ENCODE measurements around the gene TSPAN33.

The TSPAN33 gene

DNA sequence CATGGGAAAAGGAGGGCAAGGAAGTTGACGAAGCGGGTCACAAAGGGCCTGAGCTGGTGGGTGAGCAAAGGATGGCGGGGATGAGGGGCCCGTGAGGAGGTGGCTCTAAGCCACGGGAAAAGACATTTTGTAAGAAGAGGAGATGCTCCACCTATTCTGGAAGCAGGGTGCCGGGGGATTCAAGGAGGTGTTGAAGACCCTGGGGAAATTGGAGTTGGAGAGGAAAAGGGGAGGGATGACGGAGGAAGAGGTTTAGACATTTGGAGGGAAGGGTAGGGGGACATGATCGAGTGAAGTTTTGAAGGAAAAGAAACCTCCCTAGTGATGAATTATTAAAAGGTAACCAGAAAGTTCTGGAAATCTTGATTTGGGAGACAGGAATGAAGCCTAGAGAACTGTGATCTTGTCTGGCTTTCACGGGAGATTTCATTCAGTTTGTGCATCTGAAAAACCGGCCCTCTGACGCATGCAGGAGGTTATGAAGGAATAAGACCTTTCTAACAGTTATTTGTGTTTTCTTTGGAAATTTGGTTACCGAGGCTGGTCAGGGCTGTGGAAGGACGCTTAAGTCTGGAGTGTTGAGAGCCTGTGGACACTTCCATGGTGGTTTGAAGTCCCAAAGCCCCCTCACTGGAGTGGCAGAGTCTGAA lies 45.3 kb downstream of the TSPAN33 start:
- TF ChIP-seq, protein P1, sequence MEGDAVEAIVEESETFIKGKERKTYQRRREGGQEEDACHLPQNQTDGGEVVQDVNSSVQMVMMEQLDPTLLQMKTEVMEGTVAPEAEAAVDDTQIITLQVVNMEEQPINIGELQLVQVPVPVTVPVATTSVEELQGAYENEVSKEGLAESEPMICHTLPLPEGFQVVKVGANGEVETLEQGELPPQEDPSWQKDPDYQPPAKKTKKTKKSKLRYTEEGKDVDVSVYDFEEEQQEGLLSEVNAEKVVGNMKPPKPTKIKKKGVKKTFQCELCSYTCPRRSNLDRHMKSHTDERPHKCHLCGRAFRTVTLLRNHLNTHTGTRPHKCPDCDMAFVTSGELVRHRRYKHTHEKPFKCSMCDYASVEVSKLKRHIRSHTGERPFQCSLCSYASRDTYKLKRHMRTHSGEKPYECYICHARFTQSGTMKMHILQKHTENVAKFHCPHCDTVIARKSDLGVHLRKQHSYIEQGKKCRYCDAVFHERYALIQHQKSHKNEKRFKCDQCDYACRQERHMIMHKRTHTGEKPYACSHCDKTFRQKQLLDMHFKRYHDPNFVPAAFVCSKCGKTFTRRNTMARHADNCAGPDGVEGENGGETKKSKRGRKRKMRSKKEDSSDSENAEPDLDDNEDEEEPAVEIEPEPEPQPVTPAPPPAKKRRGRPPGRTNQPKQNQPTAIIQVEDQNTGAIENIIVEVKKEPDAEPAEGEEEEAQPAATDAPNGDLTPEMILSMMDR (IDR thresholded peaks at IDR 0.05; ENCODE audit: low read depth, low read length, missing control alignments), result no peak
- no peak overlapping the region for H3K27ac ChIP-seq
- H3K27me3 ChIP-seq (replicated peaks), result no peaks in the 10 kb centered on the region
- H3K36me3 ChIP-seq (replicated peaks), result no peaks in the 10 kb centered on the region
- DNase-seq, result no peak
- in situ Hi-C loops (cut with HindIII; ENCODE audit: low pct_ligation_motif_present, low sequenced_read_pairs), result no loop called here
- peak overlapping the region; percentile 67 for H3K4me3 ChIP-seq (ENCODE audit: low read depth, low read length)

DNA sequence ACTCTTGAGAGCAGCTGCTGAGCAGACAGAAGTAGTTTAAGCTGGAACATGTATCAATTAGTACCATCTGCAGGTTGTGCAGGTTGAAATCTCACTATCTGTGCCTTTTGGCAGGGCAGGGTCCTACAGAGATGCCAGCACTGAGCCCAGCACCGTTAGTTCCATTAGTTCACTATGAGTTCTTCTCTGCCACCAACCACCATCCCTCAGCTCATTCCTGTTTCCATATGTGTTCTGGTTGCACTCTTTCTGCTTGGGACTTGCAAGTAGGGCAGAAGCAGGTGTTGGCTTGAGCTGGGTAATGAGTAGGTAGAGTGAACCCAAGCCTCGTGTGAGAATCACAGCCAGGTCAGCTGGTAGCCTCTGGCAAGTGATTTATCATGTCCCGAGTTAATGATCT lies 46.8 kb downstream of the TSPAN33 start:
- Histone ChIP-seq H3K4me3 (ENCODE audit: low read depth, low read length) (no peak overlapping the region), H3K36me3 (replicated peaks) (no peaks in the 10 kb centered on the region), H3K27ac (no peak overlapping the region), H3K27me3 (replicated peaks) (no peaks in the 10 kb centered on the region)
- no peak for DNase-seq
- in situ Hi-C loops (cut with HindIII; ENCODE audit: low pct_ligation_motif_present, low sequenced_read_pairs), result no loop called here
- TF ChIP-seq, protein P1 (IDR thresholded peaks at IDR 0.05; ENCODE audit: low read depth, low read length, missing control alignments), result no peak

DNA sequence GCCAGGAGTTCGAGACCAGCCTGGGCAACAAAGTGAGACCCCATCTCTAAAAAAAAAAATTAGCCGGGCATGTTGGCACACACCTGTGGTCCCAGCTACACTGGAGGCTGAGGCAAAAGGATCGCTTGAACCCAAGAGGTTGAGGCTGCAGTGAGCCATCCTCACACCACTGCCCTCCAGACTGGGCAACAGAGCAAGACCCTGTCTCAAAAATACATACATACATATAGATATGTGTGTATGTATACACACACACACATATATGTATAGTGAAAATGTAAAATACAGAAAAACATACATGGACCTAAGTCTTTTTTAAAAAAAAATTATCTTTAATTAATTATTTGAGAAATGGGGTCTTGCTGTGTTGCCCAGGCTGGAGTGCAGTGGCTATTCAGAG lies 49.4 kb downstream of the TSPAN33 start:
- Histone ChIP-seq H3K36me3 (replicated peaks) (no peaks in the 10 kb centered on the region), H3K27ac (no peak overlapping the region), H3K27me3 (replicated peaks) (no peaks in the 10 kb centered on the region), H3K4me3 (ENCODE audit: low read depth, low read length) (no peak overlapping the region)
- no peak for DNase-seq
- in situ Hi-C loops (cut with HindIII; ENCODE audit: low pct_ligation_motif_present, low sequenced_read_pairs), result no loop called here
- TF ChIP-seq, protein P1 (IDR thresholded peaks at IDR 0.05; ENCODE audit: low read depth, low read length, missing control alignments), result no peak

DNA sequence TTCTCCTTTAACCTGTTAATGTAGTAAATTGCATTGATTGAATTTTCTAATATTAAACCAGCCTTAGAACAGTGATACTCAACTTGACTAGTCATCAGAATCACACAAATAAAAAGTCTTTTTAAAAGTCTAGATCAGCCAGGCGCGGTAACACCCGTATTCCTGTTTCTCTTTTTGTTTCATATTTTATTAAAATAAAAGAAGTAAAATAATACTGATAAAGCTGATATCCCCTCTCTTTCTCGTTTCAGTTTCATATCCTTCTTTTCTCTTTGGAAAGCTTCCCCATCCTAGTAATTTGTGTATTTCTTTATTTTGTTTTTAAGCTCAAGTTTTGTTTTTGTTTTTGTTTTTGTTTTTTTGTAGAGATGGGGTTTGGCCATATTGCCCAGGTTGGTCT lies 53.3 kb downstream of the TSPAN33 start:
- Histone ChIP-seq H3K27me3 (replicated peaks) (no peaks in the 10 kb centered on the region), H3K4me3 (ENCODE audit: low read depth, low read length) (no peak overlapping the region), H3K36me3 (replicated peaks) (no peaks in the 10 kb centered on the region), H3K27ac (no peak overlapping the region)
- TF ChIP-seq, protein P1 (IDR thresholded peaks at IDR 0.05; ENCODE audit: low read depth, low read length, missing control alignments), result no peak
- no peak for DNase-seq
- in situ Hi-C loops (cut with HindIII; ENCODE audit: low pct_ligation_motif_present, low sequenced_read_pairs), result no loop called here

DNA sequence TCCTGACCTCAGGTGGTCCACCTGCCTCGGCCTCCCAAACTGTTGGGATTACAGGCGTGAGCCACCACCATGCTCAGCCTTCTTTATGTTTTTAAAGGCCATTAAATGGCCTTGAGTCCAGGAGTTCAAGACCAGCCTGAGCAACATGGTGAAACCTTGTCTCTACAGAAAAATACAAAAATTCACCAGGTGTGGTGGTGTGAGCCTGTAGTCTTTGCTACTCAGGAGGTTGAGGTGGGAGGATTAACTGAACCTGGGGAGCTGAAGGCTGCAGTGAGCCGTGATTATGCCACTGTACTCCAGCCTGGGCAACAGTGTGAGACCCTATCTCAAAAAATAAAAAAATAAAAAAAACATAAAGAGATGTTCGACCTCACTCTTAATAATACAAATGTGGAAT lies 54.9 kb downstream of the TSPAN33 start:
- Histone ChIP-seq H3K36me3 (replicated peaks) (no peaks in the 10 kb centered on the region), H3K27me3 (replicated peaks) (no peaks in the 10 kb centered on the region), H3K27ac (no peak overlapping the region), H3K4me3 (ENCODE audit: low read depth, low read length) (no peak overlapping the region)
- DNase-seq, result no peak
- in situ Hi-C loops (cut with HindIII; ENCODE audit: low pct_ligation_motif_present, low sequenced_read_pairs), result no loop called here
- TF ChIP-seq, protein P1 (IDR thresholded peaks at IDR 0.05; ENCODE audit: low read depth, low read length, missing control alignments), result no peak

All from brain microvascular endothelial cell (primary cell).